CD4-positive, alpha-beta T cell (primary cell): Measurements from ENCODE around the gene ZNF761. TPM values are rescaled to one million over a fixed set of nuclear protein-coding genes. Genes with fewer than 3 reads are reported as not detected.
"Not testable (repeated sequence)": the region's sequence is repeated elsewhere in the genome, so short reads cannot be mapped to it uniquely, and the experiment has no call there.

Experiments
- ATAC-seq: fragments of 200-7000 bp; cut with Tn5 transposase; one replicate; pipeline ENCODE4 v1.10.0; 2022; ENCODE audit warnings: mild to moderate bottlenecking; ENCODE audit not compliant: poor library complexity
- CTCF ChIA-PET: fragments of 350-600 bp; sonication (Branson Sonifier 250); formaldehyde crosslinking; loops from one replicate; lab custom pipeline; 2021; ENCODE audit warnings: antibody characterized with exemption, inconsistent platforms; lab: Charles Lee
- POLR2A ChIA-PET: fragments of 350-600 bp; sonication (Branson Sonifier 250); formaldehyde crosslinking; loops from one replicate; lab custom pipeline; 2021; ENCODE audit warnings: antibody characterized with exemption, inconsistent platforms; lab: Charles Lee
- DNase-seq, 14 experiments: peaks; one replicate each; pipeline ENCODE4 v3.0.0-alpha.2; 2013 to 2020; ENCODE audit warnings: mixed read lengths in 2 of 14
- H3K27ac ChIP-seq, 2 donors: one replicate each; pipeline versions ENCODE4 v1.5.1 to v1.7.0; 2013; ENCODE audit warnings: low read length in 2 of 2, low read depth in 1 of 2, mild to moderate bottlenecking in 1 of 2
- H3K27me3 ChIP-seq, 2 experiments: 1 replicate in 1 of 2; 2 replicates in 1 of 2; pipeline versions ENCODE4 v1.6.1 to v1.7.0; 2013; ENCODE audit warnings: low read length in 2 of 2, control low read depth in 1 of 2, mild to moderate bottlenecking in 1 of 2, moderate library complexity in 1 of 2; ENCODE audit not compliant: insufficient read depth in 2 of 2, control insufficient read depth in 1 of 2
- H3K36me3 ChIP-seq: one replicate; pipeline ENCODE4 v1.6.1; 2013; ENCODE audit warnings: low read length, control low read depth; ENCODE audit not compliant: insufficient read depth
- H3K4me1 ChIP-seq: one replicate; pipeline ENCODE4 v1.6.1; 2013; ENCODE audit warnings: low read length, control low read depth; ENCODE audit not compliant: insufficient read depth
- H3K4me3 ChIP-seq: one replicate; pipeline ENCODE4 v1.5.1; 2013; ENCODE audit warnings: mild to moderate bottlenecking, low read length, moderate library complexity
- H3K9me3 ChIP-seq, 2 experiments: 1 replicate in 1 of 2; 2 replicates in 1 of 2; pipeline versions ENCODE4 v1.6.1 to v1.7.0; 2013; ENCODE audit warnings: low read length in 2 of 2, mild to moderate bottlenecking in 2 of 2, control low read depth in 1 of 2, moderate library complexity in 1 of 2; ENCODE audit not compliant: control insufficient read depth in 1 of 2, insufficient read depth in 1 of 2
- H3K27ac Mint-ChIP-seq: one replicate; pipeline ENCODE4 v1.8.0; 2020; ENCODE audit warnings: mixed read lengths
- H3K27me3 Mint-ChIP-seq: one replicate; pipeline ENCODE4 v1.8.0; 2021; ENCODE audit warnings: mixed read lengths
- H3K36me3 Mint-ChIP-seq: one replicate; pipeline ENCODE4 v1.8.0; 2021; ENCODE audit warnings: low read depth, mixed read lengths
- H3K4me1 Mint-ChIP-seq: one replicate; pipeline ENCODE4 v1.8.0; 2021; ENCODE audit warnings: low read depth, mixed read lengths
- H3K4me3 Mint-ChIP-seq: one replicate; pipeline ENCODE4 v1.8.0; 2020; ENCODE audit warnings: mild to moderate bottlenecking, mixed read lengths
- H3K9me3 Mint-ChIP-seq: one replicate; pipeline ENCODE4 v1.8.0; 2020; ENCODE audit warnings: mixed read lengths
- CTCF ChIP-seq: fragments of 200-600 bp; IDR thresholded peaks from one replicate; pipeline ENCODE4 v1.8.0; 2022; ENCODE audit warnings: antibody characterized with exemption, mild to moderate bottlenecking
- intact Hi-C, 2 experiments: fragments of 100-400 bp; cut with DNase I in 1 of 2; cut with micrococcal nuclease in 1 of 2; formaldehyde crosslinking; loops; one replicate each; pipeline versions ENCODE4 v1.15.1 to v1.9.0; 2023 to 2025; cut with DNase I, micrococcal nuclease
- total RNA-seq, 174 experiments: library from RNA in 2 of 174; stranded (reverse) in 2 of 174; gene quantifications; one replicate each; pipeline ENCODE4 v1.2.3 and lab custom pipeline; 2021 to 2026

The ZNF761 gene
- total RNA-seq, 2 experiments from 2014 or later: 4.5 to 5.6 TPM

GRCh38 chr19:53463263-53463662 is 31.5 kb downstream of the ZNF761 start:
- Mint-ChIP-seq H3K36me3 (peaks cover 47% of the 10 kb centered on the region), H3K27ac (no peak overlapping the region), H3K4me1 (peaks cover 17% of the 10 kb centered on the region), H3K27me3 (peaks cover 19% of the 10 kb centered on the region), H3K4me3 (no peak overlapping the region), H3K9me3 (peaks cover 24% of the 10 kb centered on the region)
- ChIA-PET CTCF (no interaction called here), POLR2A (no interaction called here)
- Histone ChIP-seq H3K4me3 (no peak overlapping the region), H3K27ac (no peak overlapping the region), H3K27me3 (peaks cover 0 to 5% of the 10 kb centered on the region in 2 experiments), H3K4me1 (peaks cover 12% of the 10 kb centered on the region), H3K36me3 (no peaks in the 10 kb centered on the region), H3K9me3 (peaks cover 27 to 50% of the 10 kb centered on the region in 2 experiments)
- DNase-seq: peak in 2 of 14 experiments; percentile 7 to 30
- TF ChIP-seq CTCF: no peak
- no peak for ATAC-seq
- intact Hi-C loops: no loop called here

GRCh38 chr19:53466726-53467484 is 35.1 kb downstream of the ZNF761 start:
- CTCF ChIA-PET: no interaction called here
- Histone ChIP-seq H3K9me3 (peaks cover 8 to 26% of the 10 kb centered on the region in 2 experiments), H3K27ac (no peak overlapping the region), H3K4me1 (peaks cover 15% of the 10 kb centered on the region), H3K4me3 (peak overlapping the region; percentile 74), H3K27me3 (peaks cover 0 to 5% of the 10 kb centered on the region in 2 experiments), H3K36me3 (no peaks in the 10 kb centered on the region)
- Mint-ChIP-seq H3K4me1 (peaks cover 35% of the 10 kb centered on the region), H3K27me3 (peaks cover 13% of the 10 kb centered on the region), H3K4me3 (peak overlapping the region; percentile 96), H3K36me3 (peaks cover 57% of the 10 kb centered on the region), H3K9me3 (peaks cover 11% of the 10 kb centered on the region), H3K27ac (peak overlapping the region; percentile 89)
- intact Hi-C loops: loop anchor here (1.0 to 5.0 kb wide), 6 partner anchors 36 to 270 kb away; partner anchors contain the start of genes ZNF761 (in 2 of the 2), ZNF525 (in 1 of the 2) and ZNF845 (in 1 of the 2)
- POLR2A ChIA-PET: interaction anchor here (0.6 kb wide), 1 partner anchor 54 kb away, joined by 3 read pairs; no protein-coding TSS in a partner anchor
- ATAC-seq: peak; percentile 21
- peak in 2 of 14 experiments; percentile 1 to 17 for DNase-seq
- TF ChIP-seq CTCF: no peak

GRCh38 chr19:53467485-53468262 is 35.9 kb downstream of the ZNF761 start, which contains the start of gene ZNF813:
TSS of gene ZNF813 (plus strand) at chr19:53467733. CDS start at chr19:53483823, 16,090 bp downstream.
- Histone ChIP-seq H3K27me3 (peaks cover 0 to 5% of the 10 kb centered on the region in 2 experiments), H3K9me3 (peaks cover 13 to 20% of the 10 kb centered on the region in 2 experiments), H3K27ac (peak within 1 kb of the TSS; percentile 21 to 60), H3K4me1 (peaks cover 15% of the 10 kb centered on the region), H3K4me3 (peak within 1 kb of the TSS; percentile 74), H3K36me3 (no peaks in the 10 kb centered on the region)
- Mint-ChIP-seq H3K27me3 (peaks cover 12% of the 10 kb centered on the region), H3K36me3 (peaks cover 63% of the 10 kb centered on the region), H3K4me3 (peak within 1 kb of the TSS; percentile 96), H3K9me3 (peaks cover 12% of the 10 kb centered on the region), H3K4me1 (peaks cover 35% of the 10 kb centered on the region), H3K27ac (peak within 1 kb of the TSS; percentile 89)
- DNase-seq: peak; percentile 93 to 99 (median 96)
- no peak for TF ChIP-seq CTCF
- peak; percentile 97 for ATAC-seq
- ChIA-PET CTCF (no interaction called here), POLR2A (interaction anchor here (0.6 kb wide), 1 partner anchor 53 kb away, joined by 3 read pairs; no protein-coding TSS in a partner anchor)
- intact Hi-C loops: loop anchor here (1.0 to 5.0 kb wide), 6 partner anchors 36 to 270 kb away; partner anchors contain the start of genes ZNF761 (in 2 of the 2), ZNF525 (in 1 of the 2) and ZNF845 (in 1 of the 2)

- peaks cover 65% of the 10 kb centered on the region for H3K36me3 Mint-ChIP-seq
- H3K4me1 Mint-ChIP-seq: peaks cover 35% of the 10 kb centered on the region
- H3K36me3 ChIP-seq, ATAC-seq, H3K9me3 Mint-ChIP-seq, H3K27me3 ChIP-seq, POLR2A ChIA-PET, CTCF ChIA-PET, H3K27me3 Mint-ChIP-seq, DNase-seq, H3K27ac ChIP-seq: not testable (repeated sequence)
- intact Hi-C loops: loop anchor here in 1 of 2 experiments (5.0 kb wide), 3 partner anchors 49 to 271 kb away; partner anchors contain the start of gene ZNF845
- H3K27ac Mint-ChIP-seq: peak overlapping the region; percentile 89
- peaks cover 17% of the 10 kb centered on the region in 2 experiments for H3K9me3 ChIP-seq
- peak overlapping the region; percentile 74 for H3K4me3 ChIP-seq
- peak overlapping the region; percentile 96 for H3K4me3 Mint-ChIP-seq
- peaks cover 15% of the 10 kb centered on the region for H3K4me1 ChIP-seq
Measured at GRCh38 chr19:53468628-53469027, 36.8 kb downstream of the ZNF761 start.
